Activated CD4-positive, CD25-positive, alpha-beta regulatory T cell (primary cell): ENCODE measurements around the gene TWIST2.

Experiments
- DNase-seq, 4 experiments: peaks; one replicate each; lab custom pipeline; 2025; lab: John Stamatoyannopoulos, UW

Gene TWIST2

GRCh38 chr2:238919307-238919706 lies 71.4 kb downstream of the TWIST2 start:
- DNase-seq = no peak

- DNase-seq = no peak
Observed at GRCh38 chr2:238920053-238920452, 72.2 kb downstream of the TWIST2 start.

- DNase-seq = no peak
Observed at GRCh38 chr2:238920601-238921001, 72.7 kb downstream of the TWIST2 start.

GRCh38 chr2:238921259-238921658 lies 73.4 kb downstream of the TWIST2 start:
- DNase-seq = no peak

- no peak for DNase-seq
Observed at GRCh38 chr2:238921681-238922319, 73.9 kb downstream of the TWIST2 start.

GRCh38 chr2:238922435-238922834 lies 74.5 kb downstream of the TWIST2 start:
- DNase-seq = no peak

- DNase-seq = no peak
Observed at GRCh38 chr2:238924032-238924431, 76.1 kb downstream of the TWIST2 start.

GRCh38 chr2:238924796-238925195 lies 76.9 kb downstream of the TWIST2 start:
- no peak for DNase-seq

- DNase-seq = no peak
Observed at GRCh38 chr2:238925281-238925680, 77.4 kb downstream of the TWIST2 start.

GRCh38 chr2:238925816-238926521 lies 78.1 kb downstream of the TWIST2 start:
- no peak for DNase-seq

GRCh38 chr2:238926761-238927611 lies 79.1 kb downstream of the TWIST2 start:
- DNase-seq = no peak

GRCh38 chr2:238927746-238928519 lies 80.0 kb downstream of the TWIST2 start:
- DNase-seq = no peak

- DNase-seq = no peak
Observed at GRCh38 chr2:238928520-238929241, 80.8 kb downstream of the TWIST2 start.

GRCh38 chr2:238929242-238930081 lies 81.6 kb downstream of the TWIST2 start:
- no peak for DNase-seq

- no peak for DNase-seq
Observed at GRCh38 chr2:238930216-238930615, 82.3 kb downstream of the TWIST2 start.

- DNase-seq = no peak
Observed at GRCh38 chr2:238936162-238937052, 88.5 kb downstream of the TWIST2 start.

- DNase-seq = no peak
Observed at GRCh38 chr2:238938003-238938400, 90.1 kb downstream of the TWIST2 start.

- DNase-seq = no peak
Observed at GRCh38 chr2:238938401-238939055, 90.6 kb downstream of the TWIST2 start.

- no peak for DNase-seq
Observed at GRCh38 chr2:238939074-238939473, 91.2 kb downstream of the TWIST2 start.
